ENCODE results near the gene SYNGR2. TPM values are rescaled to one million over a fixed set of nuclear protein-coding genes. Genes with fewer than 3 reads are reported as not detected.

The SYNGR2 gene
- total and polyA plus RNA-seq, 2 experiments from 2014 or later = 46.9 to 61.6 TPM

DNA sequence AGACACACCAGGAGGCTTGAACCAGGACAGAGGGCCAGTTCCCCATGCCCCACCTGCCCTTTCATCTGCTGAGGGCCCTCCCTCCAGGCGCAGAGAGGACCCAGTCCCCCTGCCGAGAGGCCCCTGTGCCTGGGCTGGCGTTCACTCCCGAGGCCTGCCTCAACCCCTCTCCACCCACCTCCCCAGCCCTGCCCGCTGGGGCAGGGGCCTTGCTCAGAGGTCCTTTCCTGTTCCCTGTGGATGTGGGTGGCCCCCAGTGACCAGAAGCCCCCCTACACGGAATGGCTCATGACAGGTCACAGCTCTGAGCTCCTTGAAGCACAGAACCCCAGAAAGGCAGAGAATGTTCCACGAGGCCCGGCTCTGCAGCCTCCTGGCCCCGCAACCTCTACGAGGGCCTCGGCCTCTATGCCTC, 46.6 kb upstream of the SYNGR2 start:
- Histone ChIP-seq H3K27me3 (ENCODE audit: insufficient read depth) (no peaks in the 10 kb centered on the region), H3F3A (replicated peaks; ENCODE audit: low read depth) (no peaks in the 10 kb centered on the region), H3K36me3 (ENCODE audit: insufficient read depth) (0 out of 2 replicates have a peak, but pooled peaks cover 5% of the 10 kb centered on the region), H3K79me2 (replicated peaks; ENCODE audit: insufficient read depth) (0 out of 2 replicates have a peak, but pooled peaks cover under 1% of the 10 kb centered on the region), H2AFZ (no peak overlapping the region), H3K27ac (ENCODE audit: low read depth) (no peak overlapping the region), H3K4me3 (no peak overlapping the region), H3K9me2 (ENCODE audit: insufficient read depth) (no peaks in the 10 kb centered on the region), H4K20me1 (replicated peaks; ENCODE audit: insufficient read depth) (no peaks in the 10 kb centered on the region), H3K4me1 (ENCODE audit: insufficient read depth) (peaks cover 6% of the 10 kb centered on the region), H3K4me2 (no peak overlapping the region)
- H3K4me1 Mint-ChIP-seq = peaks cover 4% of the 10 kb centered on the region; the same call in 2 of the 3 replicates
- H3K36me3 Mint-ChIP-seq (ENCODE audit: low read depth) = peaks cover 27% of the 10 kb centered on the region
- no peaks in the 10 kb centered on the region for H3K9me3 Mint-ChIP-seq
- peaks cover 4% of the 10 kb centered on the region for H3K27me3 Mint-ChIP-seq (ENCODE audit: insufficient read depth, low read depth, poor library complexity)
- DNase-seq (ENCODE audit: low spot score) (no peak), ATAC-seq (no peak)
- H3K27ac Mint-ChIP-seq = no peak overlapping the region
- TF ChIP-seq EZH2phosphoT487 (IDR thresholded peaks at IDR 0.05; ENCODE audit: unreplicated experiment) = no peak
- TF ChIP-seq, protein P1, sequence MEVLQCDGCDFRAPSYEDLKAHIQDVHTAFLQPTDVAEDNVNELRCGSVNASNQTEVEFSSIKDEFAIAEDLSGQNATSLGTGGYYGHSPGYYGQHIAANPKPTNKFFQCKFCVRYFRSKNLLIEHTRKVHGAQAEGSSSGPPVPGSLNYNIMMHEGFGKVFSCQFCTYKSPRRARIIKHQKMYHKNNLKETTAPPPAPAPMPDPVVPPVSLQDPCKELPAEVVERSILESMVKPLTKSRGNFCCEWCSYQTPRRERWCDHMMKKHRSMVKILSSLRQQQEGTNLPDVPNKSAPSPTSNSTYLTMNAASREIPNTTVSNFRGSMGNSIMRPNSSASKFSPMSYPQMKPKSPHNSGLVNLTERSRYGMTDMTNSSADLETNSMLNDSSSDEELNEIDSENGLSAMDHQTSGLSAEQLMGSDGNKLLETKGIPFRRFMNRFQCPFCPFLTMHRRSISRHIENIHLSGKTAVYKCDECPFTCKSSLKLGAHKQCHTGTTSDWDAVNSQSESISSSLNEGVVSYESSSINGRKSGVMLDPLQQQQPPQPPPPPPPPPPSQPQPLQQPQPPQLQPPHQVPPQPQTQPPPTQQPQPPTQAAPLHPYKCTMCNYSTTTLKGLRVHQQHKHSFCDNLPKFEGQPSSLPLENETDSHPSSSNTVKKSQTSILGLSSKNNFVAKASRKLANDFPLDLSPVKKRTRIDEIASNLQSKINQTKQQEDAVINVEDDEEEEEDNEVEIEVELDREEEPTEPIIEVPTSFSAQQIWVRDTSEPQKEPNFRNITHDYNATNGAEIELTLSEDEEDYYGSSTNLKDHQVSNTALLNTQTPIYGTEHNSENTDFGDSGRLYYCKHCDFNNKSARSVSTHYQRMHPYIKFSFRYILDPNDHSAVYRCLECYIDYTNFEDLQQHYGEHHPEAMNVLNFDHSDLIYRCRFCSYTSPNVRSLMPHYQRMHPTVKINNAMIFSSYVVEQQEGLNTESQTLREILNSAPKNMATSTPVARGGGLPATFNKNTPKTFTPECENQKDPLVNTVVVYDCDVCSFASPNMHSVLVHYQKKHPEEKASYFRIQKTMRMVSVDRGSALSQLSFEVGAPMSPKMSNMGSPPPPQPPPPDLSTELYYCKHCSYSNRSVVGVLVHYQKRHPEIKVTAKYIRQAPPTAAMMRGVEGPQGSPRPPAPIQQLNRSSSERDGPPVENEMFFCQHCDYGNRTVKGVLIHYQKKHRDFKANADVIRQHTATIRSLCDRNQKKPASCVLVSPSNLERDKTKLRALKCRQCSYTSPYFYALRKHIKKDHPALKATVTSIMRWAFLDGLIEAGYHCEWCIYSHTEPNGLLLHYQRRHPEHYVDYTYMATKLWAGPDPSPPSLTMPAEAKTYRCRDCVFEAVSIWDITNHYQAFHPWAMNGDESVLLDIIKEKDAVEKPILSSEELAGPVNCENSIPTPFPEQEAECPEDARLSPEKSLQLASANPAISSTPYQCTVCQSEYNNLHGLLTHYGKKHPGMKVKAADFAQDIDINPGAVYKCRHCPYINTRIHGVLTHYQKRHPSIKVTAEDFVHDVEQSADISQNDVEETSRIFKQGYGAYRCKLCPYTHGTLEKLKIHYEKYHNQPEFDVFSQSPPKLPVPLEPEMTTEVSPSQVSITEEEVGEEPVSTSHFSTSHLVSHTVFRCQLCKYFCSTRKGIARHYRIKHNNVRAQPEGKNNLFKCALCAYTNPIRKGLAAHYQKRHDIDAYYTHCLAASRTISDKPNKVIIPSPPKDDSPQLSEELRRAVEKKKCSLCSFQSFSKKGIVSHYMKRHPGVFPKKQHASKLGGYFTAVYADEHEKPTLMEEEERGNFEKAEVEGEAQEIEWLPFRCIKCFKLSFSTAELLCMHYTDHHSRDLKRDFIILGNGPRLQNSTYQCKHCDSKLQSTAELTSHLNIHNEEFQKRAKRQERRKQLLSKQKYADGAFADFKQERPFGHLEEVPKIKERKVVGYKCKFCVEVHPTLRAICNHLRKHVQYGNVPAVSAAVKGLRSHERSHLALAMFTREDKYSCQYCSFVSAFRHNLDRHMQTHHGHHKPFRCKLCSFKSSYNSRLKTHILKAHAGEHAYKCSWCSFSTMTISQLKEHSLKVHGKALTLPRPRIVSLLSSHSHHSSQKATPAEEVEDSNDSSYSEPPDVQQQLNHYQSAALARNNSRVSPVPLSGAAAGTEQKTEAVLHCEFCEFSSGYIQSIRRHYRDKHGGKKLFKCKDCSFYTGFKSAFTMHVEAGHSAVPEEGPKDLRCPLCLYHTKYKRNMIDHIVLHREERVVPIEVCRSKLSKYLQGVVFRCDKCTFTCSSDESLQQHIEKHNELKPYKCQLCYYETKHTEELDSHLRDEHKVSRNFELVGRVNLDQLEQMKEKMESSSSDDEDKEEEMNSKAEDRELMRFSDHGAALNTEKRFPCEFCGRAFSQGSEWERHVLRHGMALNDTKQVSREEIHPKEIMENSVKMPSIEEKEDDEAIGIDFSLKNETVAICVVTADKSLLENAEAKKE (CRISPR knock-in tag; IDR thresholded peaks at IDR 0.05) = no peak
- TF ChIP-seq, protein P2, sequence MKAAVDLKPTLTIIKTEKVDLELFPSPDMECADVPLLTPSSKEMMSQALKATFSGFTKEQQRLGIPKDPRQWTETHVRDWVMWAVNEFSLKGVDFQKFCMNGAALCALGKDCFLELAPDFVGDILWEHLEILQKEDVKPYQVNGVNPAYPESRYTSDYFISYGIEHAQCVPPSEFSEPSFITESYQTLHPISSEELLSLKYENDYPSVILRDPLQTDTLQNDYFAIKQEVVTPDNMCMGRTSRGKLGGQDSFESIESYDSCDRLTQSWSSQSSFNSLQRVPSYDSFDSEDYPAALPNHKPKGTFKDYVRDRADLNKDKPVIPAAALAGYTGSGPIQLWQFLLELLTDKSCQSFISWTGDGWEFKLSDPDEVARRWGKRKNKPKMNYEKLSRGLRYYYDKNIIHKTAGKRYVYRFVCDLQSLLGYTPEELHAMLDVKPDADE (IDR thresholded peaks at IDR 0.05) = no peak
- TF ChIP-seq NANOG (IDR thresholded peaks at IDR 0.05; ENCODE audit: borderline replicate concordance) = no peak
- TF ChIP-seq, protein P3, sequence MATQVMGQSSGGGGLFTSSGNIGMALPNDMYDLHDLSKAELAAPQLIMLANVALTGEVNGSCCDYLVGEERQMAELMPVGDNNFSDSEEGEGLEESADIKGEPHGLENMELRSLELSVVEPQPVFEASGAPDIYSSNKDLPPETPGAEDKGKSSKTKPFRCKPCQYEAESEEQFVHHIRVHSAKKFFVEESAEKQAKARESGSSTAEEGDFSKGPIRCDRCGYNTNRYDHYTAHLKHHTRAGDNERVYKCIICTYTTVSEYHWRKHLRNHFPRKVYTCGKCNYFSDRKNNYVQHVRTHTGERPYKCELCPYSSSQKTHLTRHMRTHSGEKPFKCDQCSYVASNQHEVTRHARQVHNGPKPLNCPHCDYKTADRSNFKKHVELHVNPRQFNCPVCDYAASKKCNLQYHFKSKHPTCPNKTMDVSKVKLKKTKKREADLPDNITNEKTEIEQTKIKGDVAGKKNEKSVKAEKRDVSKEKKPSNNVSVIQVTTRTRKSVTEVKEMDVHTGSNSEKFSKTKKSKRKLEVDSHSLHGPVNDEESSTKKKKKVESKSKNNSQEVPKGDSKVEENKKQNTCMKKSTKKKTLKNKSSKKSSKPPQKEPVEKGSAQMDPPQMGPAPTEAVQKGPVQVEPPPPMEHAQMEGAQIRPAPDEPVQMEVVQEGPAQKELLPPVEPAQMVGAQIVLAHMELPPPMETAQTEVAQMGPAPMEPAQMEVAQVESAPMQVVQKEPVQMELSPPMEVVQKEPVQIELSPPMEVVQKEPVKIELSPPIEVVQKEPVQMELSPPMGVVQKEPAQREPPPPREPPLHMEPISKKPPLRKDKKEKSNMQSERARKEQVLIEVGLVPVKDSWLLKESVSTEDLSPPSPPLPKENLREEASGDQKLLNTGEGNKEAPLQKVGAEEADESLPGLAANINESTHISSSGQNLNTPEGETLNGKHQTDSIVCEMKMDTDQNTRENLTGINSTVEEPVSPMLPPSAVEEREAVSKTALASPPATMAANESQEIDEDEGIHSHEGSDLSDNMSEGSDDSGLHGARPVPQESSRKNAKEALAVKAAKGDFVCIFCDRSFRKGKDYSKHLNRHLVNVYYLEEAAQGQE (IDR thresholded peaks at IDR 0.05; ENCODE audit: unreplicated experiment) = no peak
- no peak for TF ChIP-seq STAT1 (IDR thresholded peaks at IDR 0.05; ENCODE audit: unreplicated experiment)
- TF ChIP-seq, protein P4, sequence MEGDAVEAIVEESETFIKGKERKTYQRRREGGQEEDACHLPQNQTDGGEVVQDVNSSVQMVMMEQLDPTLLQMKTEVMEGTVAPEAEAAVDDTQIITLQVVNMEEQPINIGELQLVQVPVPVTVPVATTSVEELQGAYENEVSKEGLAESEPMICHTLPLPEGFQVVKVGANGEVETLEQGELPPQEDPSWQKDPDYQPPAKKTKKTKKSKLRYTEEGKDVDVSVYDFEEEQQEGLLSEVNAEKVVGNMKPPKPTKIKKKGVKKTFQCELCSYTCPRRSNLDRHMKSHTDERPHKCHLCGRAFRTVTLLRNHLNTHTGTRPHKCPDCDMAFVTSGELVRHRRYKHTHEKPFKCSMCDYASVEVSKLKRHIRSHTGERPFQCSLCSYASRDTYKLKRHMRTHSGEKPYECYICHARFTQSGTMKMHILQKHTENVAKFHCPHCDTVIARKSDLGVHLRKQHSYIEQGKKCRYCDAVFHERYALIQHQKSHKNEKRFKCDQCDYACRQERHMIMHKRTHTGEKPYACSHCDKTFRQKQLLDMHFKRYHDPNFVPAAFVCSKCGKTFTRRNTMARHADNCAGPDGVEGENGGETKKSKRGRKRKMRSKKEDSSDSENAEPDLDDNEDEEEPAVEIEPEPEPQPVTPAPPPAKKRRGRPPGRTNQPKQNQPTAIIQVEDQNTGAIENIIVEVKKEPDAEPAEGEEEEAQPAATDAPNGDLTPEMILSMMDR (conservative IDR thresholded peaks at IDR 0.05; ENCODE audit: low read depth in 2 of 2) = no peak
- TF ChIP-seq POLR2AphosphoS5 (IDR thresholded peaks at IDR 0.05; ENCODE audit: low read depth) = no peak
- TF ChIP-seq ZNF114 (CRISPR knock-in tag; IDR thresholded peaks at IDR 0.05) = no peak
- no peak for TF ChIP-seq JUNB (IDR thresholded peaks at IDR 0.05; ENCODE audit: unreplicated experiment)
- no peak for TF ChIP-seq EZH2 (IDR thresholded peaks at IDR 0.05; ENCODE audit: low read depth, unreplicated experiment)
- TF ChIP-seq ZNF331 (CRISPR knock-in tag; IDR thresholded peaks at IDR 0.05; ENCODE audit: low read depth) = no peak
- no peak for TF ChIP-seq CREB1 (CRISPR knock-in tag; IDR thresholded peaks at IDR 0.05; ENCODE audit: low read depth)
- no peak overlapping the region for H3K4me3 Mint-ChIP-seq
